ENCODE measurements around the gene CTNNA1. TPM values are rescaled to one million over a fixed set of nuclear protein-coding genes. Genes with fewer than 3 reads are reported as not detected.

Gene CTNNA1
- total and polyA plus RNA-seq, 2 donors (not counting 3 experiments of a cell fraction or from before 2014, with no cell fraction given): 156 to 394 TPM

- Histone ChIP-seq H3K27me3 (ENCODE audit: control insufficient read depth in 2 of 2, insufficient read depth in 2 of 2, low read length in 2 of 2) (no peaks in the 10 kb centered on the region), H3K9ac (replicated peaks; ENCODE audit: extremely low read depth, insufficient read depth, low read length) (no peak overlapping the region), H3K9me3 (replicated peaks; ENCODE audit: control insufficient read depth, insufficient read depth, low read length) (no peaks in the 10 kb centered on the region), H3K79me2 (ENCODE audit: control insufficient read depth, insufficient read depth, low read length) (peaks cover 5% of the 10 kb centered on the region), H4K20me1 (replicated peaks; ENCODE audit: control insufficient read depth, extremely low read depth, insufficient read depth, low read length) (peaks cover 4% of the 10 kb centered on the region), H3K9me1 (replicated peaks; ENCODE audit: control insufficient read depth, extremely low read depth, insufficient read depth, low read length) (no peaks in the 10 kb centered on the region), H2AFZ (ENCODE audit: low read depth, low read length) (no peak overlapping the region), H3K27ac (ENCODE audit: insufficient read depth, low read depth, low read length) (no peak overlapping the region), H3K4me3 (replicated peaks in 1 of 3; ENCODE audit: insufficient read depth in 1 of 3, low read depth in 1 of 3, low read length in 3 of 3) (no peak overlapping the region), H3K4me1 (ENCODE audit: control insufficient read depth, extremely low read depth, insufficient read depth, low read length) (peaks cover 42% of the 10 kb centered on the region), H3K36me3 (ENCODE audit: control insufficient read depth in 2 of 2, extremely low read depth in 1 of 2, insufficient read depth in 2 of 2, low read length in 2 of 2) (peaks cover 2 to 4% of the 10 kb centered on the region in 2 experiments), H3K4me2 (ENCODE audit: insufficient read depth, low read length) (no peak overlapping the region)
- FAIRE-seq (no peak), DNase-seq (ENCODE audit: low read depth, low spot score) (no peak)
- TF ChIP-seq MAX (IDR thresholded peaks at IDR 0.05; ENCODE audit: insufficient read depth, insufficient read length) (no peak), POLR2AphosphoS5 (IDR thresholded peaks at IDR 0.05; ENCODE audit: insufficient read depth, low read depth, low read length) (no peak), EZH2 (IDR thresholded peaks at IDR 0.05; ENCODE audit: borderline replicate concordance, low read depth, low read length, severe bottlenecking) (no peak), MYC (IDR thresholded peaks at IDR 0.05; ENCODE audit: low read depth, low read length) (no peak), CTCF (IDR thresholded peaks at IDR 0.05; ENCODE audit: extremely low read depth in 1 of 2, insufficient read depth in 1 of 2, low read depth in 1 of 2, low read length in 2 of 2) (no peak), POLR2A (IDR thresholded peaks at IDR 0.05; ENCODE audit: low read depth, low read length) (no peak), FOS (IDR thresholded peaks at IDR 0.05; ENCODE audit: borderline replicate concordance, insufficient read depth, low read length) (no peak), JUN (IDR thresholded peaks at IDR 0.05; ENCODE audit: borderline replicate concordance, insufficient read depth, insufficient read length, low read depth) (no peak), GATA2 (IDR thresholded peaks at IDR 0.05; ENCODE audit: insufficient read depth, insufficient read length, low read depth, low read length) (no peak)
- dilution Hi-C loops (cut with MboI; ENCODE audit: extremely low pct_ligation_motif_present, low sequenced_read_pairs): no loop called here
- intact Hi-C loops (cut with micrococcal nuclease): no loop called here
- CTCF ChIA-PET: interaction anchor here (1.0 to 1.4 kb wide), 3 partner anchors 13 to 108 kb away, joined by 3 to 6 read pairs (median 4); no protein-coding TSS in a partner anchor
- BruUV-seq (replicated peaks): no TSS peak
- POLR2A ChIA-PET: no interaction called here
Measured at GRCh38 chr5:138898299-138898698, 145.1 kb downstream of the CTNNA1 start.

Data from endothelial cell of umbilical vein (primary cell).